HL-60 (cell line): Measurements from ENCODE around the gene METTL14.

Experiments used
- DNase-seq, 2 experiments: peaks; one replicate each; pipeline ENCODE4 v3.0.0-alpha.2; 2010 to 2020; ENCODE audit warnings: low read depth in 1 of 2, low spot score in 1 of 2
- H3K27ac ChIP-seq: fragments of 250-450 bp; sonication (Bioruptor Pico); replicated peaks from 2 replicates; pipeline ENCODE4 v1.5.1; 2020; ENCODE audit warnings: mild to moderate bottlenecking, moderate library complexity
- H3K27me3 ChIP-seq: fragments of 250-450 bp; sonication (Bioruptor Pico); 2 replicates; pipeline ENCODE4 v1.5.1; 2021; ENCODE audit warnings: mild to moderate bottlenecking, moderate library complexity; ENCODE audit not compliant: insufficient read depth, poor library complexity, severe bottlenecking
- H3K4me3 ChIP-seq: replicated peaks from 2 replicates; pipeline ENCODE4 v1.5.1; 2011; ENCODE audit warnings: mild to moderate bottlenecking, control low read depth, low read length; ENCODE audit not compliant: insufficient read depth
- GABPA ChIP-seq: IDR thresholded peaks from 2 replicates; pipeline ENCODE4 v1.6.1; 2012; ENCODE audit warnings: low read depth
- POLR2AphosphoS5 ChIP-seq: IDR thresholded peaks from 2 replicates; pipeline ENCODE4 v1.6.1; 2012; ENCODE audit warnings: low read depth
- SPI1 ChIP-seq: IDR thresholded peaks from 2 replicates; pipeline ENCODE4 v1.6.1; 2012; ENCODE audit warnings: low read depth, mild to moderate bottlenecking, borderline replicate concordance
- TF ChIP-seq, protein P1 (sequence below): IDR thresholded peaks from one replicate; pipeline ENCODE4 v1.5.1; 2011; ENCODE audit warnings: low read length, control low read depth, inconsistent platforms; ENCODE audit not compliant: insufficient read depth
- TF ChIP-seq, protein P2 (sequence below): IDR thresholded peaks from 2 replicates; pipeline ENCODE4 v1.6.1; 2012; ENCODE audit warnings: low read depth; ENCODE audit not compliant: insufficient replicate concordance

METTL14 gene

DNA sequence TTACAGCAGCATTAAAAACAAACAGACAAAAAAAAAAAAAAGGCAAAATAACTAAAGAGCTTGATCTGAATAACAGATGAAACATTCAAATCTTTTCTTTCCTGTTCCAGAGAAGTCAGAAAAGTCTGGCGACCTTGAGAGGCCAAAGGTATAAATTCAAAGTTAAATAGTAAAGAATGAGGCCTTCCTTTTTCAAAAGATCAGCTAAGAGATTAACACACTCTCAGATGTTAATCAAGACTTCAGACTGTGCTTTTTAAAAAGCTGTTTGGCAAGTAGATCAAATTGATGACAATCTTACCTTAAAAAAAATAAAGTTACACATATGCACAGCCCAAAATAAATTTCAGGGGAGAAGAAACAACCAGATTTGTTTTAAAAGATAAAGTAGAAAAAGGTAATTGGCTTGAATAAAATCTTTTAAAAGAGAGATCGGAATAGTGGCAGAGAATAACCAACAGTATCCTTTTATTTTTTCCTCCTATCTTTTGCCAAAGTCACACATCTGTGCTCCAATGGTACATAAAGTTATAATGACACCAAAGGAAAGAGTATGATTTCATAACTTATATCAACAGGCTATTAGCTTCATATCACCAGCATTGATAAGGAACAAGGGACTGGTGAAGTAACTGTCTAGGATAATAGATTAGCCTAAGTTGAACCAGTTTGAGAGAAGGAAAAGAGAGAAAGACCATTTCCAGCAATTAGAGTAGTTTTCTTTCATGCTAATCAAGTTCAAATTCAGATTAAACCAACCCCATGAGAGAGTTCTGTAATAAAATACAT, 70.4 kb downstream of the METTL14 start:
- no peak for TF ChIP-seq POLR2AphosphoS5
- no peak for TF ChIP-seq SPI1
- TF ChIP-seq GABPA: no peak
- Histone ChIP-seq H3K27ac (no peak overlapping the region), H3K4me3 (no peak overlapping the region), H3K27me3 (no peaks in the 10 kb centered on the region)
- DNase-seq: no peak

DNA sequence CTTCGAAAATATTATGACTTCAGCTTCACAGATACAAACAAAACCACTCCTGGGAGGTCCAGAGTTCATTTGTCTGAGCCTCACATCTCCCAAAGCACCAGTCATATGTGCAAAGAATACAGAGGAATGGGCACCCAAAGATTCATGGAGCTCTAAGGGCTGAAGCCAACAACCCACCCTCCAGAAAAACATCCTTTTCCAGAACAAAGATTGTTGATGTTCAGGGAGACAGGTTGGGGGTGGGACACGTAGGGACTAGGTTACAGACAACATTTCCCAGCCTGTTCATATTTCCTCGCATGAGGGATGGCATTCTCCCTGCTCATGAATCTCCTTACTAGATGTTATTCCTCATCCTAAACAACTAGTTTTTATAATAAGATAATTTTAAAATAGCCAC, 71.2 kb downstream of the METTL14 start:
- TF ChIP-seq, protein P1, sequence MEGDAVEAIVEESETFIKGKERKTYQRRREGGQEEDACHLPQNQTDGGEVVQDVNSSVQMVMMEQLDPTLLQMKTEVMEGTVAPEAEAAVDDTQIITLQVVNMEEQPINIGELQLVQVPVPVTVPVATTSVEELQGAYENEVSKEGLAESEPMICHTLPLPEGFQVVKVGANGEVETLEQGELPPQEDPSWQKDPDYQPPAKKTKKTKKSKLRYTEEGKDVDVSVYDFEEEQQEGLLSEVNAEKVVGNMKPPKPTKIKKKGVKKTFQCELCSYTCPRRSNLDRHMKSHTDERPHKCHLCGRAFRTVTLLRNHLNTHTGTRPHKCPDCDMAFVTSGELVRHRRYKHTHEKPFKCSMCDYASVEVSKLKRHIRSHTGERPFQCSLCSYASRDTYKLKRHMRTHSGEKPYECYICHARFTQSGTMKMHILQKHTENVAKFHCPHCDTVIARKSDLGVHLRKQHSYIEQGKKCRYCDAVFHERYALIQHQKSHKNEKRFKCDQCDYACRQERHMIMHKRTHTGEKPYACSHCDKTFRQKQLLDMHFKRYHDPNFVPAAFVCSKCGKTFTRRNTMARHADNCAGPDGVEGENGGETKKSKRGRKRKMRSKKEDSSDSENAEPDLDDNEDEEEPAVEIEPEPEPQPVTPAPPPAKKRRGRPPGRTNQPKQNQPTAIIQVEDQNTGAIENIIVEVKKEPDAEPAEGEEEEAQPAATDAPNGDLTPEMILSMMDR: no peak
- no peak for TF ChIP-seq SPI1
- no peak for TF ChIP-seq GABPA
- no peak for TF ChIP-seq POLR2AphosphoS5
- TF ChIP-seq, protein P2, sequence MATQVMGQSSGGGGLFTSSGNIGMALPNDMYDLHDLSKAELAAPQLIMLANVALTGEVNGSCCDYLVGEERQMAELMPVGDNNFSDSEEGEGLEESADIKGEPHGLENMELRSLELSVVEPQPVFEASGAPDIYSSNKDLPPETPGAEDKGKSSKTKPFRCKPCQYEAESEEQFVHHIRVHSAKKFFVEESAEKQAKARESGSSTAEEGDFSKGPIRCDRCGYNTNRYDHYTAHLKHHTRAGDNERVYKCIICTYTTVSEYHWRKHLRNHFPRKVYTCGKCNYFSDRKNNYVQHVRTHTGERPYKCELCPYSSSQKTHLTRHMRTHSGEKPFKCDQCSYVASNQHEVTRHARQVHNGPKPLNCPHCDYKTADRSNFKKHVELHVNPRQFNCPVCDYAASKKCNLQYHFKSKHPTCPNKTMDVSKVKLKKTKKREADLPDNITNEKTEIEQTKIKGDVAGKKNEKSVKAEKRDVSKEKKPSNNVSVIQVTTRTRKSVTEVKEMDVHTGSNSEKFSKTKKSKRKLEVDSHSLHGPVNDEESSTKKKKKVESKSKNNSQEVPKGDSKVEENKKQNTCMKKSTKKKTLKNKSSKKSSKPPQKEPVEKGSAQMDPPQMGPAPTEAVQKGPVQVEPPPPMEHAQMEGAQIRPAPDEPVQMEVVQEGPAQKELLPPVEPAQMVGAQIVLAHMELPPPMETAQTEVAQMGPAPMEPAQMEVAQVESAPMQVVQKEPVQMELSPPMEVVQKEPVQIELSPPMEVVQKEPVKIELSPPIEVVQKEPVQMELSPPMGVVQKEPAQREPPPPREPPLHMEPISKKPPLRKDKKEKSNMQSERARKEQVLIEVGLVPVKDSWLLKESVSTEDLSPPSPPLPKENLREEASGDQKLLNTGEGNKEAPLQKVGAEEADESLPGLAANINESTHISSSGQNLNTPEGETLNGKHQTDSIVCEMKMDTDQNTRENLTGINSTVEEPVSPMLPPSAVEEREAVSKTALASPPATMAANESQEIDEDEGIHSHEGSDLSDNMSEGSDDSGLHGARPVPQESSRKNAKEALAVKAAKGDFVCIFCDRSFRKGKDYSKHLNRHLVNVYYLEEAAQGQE: no peak
- Histone ChIP-seq H3K4me3 (no peak overlapping the region), H3K27ac (no peak overlapping the region), H3K27me3 (no peaks in the 10 kb centered on the region)
- no peak for DNase-seq

DNA sequence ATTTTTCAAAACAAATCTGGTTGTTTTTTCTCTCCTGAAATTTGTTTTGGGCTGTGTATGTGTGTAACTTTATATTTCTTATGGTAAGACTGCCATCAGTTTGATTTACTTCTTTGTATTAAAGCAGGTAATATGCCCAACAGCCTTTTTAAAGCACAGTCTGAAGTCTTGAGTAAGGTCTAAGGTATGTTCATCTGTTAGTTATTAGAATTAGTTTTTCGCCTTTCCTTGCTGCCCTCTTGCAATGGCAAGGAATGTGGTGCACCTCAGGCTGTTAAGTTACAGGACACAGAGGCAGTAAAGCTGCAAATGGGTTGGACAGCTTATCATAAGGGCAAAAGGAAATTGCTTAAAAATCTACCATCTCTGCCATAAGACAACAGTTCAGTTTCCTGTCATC, 71.8 kb downstream of the METTL14 start:
- no peaks in the 10 kb centered on the region for H3K27me3 ChIP-seq

More for the DNA sequence above, 71.8 kb downstream of the METTL14 start:
- DNase-seq: no peak
- no peak overlapping the region for H3K4me3 ChIP-seq
- H3K27ac ChIP-seq: no peak overlapping the region
- TF ChIP-seq SPI1 (no peak), POLR2AphosphoS5 (no peak), GABPA (no peak)
- TF ChIP-seq, protein P2: no peak
- TF ChIP-seq, protein P1: no peak
